A549 (cell line): ENCODE data around the gene IGSF3.
"Not testable (repeated sequence)": the region's sequence is repeated elsewhere in the genome, so short reads cannot be mapped to it uniquely, and the experiment has no call there.

Experiments
- HOXA7 ChIP-seq: fragments of 250-450 bp; sonication (Bioruptor Pico); IDR thresholded peaks from 2 replicates; pipeline ENCODE4 v1.5.0; 2020; ENCODE audit warnings: mild to moderate bottlenecking, moderate library complexity
- MAFK ChIP-seq: fragments of 450-650 bp; IDR thresholded peaks from 2 replicates; pipeline ENCODE4 v1.6.1; 2014; ENCODE audit not compliant: partially characterized antibody
- NR3C1 ChIP-seq: fragments of >200 bp; sonication (Bioruptor Twin); formaldehyde crosslinking; IDR thresholded peaks from 3 replicates; pipeline ENCODE4 v1.6.1; 2017
- RAD21 ChIP-seq, 2 experiments: fragments of >200 bp in 1 of 2; sonication (Bioruptor Twin) in 1 of 2; formaldehyde crosslinking in 1 of 2; IDR thresholded peaks in 1 of 2; conservative IDR thresholded peaks in 1 of 2; 2 replicates in 1 of 2; 3 replicates in 1 of 2; pipeline ENCODE4 v1.6.1; 2012 to 2018; ENCODE audit warnings: inconsistent platforms in 1 of 2
- TF ChIP-seq, protein P1 (sequence below): fragments of >200 bp; sonication (Bioruptor Twin); formaldehyde crosslinking; IDR thresholded peaks from 3 replicates; pipeline ENCODE4 v1.5.1; 2016

DNA sequence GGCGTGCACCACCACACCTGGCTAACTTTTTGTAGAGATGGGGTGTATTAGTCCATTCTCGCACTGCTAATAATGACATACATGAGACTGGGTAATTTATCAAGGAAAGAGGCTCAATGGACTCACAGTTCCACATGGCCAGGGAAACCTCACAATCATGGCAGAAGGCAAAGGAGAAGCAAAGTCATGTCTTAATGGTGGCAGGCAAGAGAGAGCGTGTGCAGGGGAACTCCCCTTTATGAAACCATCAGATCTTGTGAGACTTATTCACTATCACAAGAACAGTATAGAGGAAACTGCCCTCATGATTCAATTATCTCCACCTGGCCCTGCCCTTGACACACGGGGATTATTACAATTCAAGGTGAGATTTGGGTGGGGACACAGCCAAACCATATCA is 105.1 kb downstream of the IGSF3 start:
- TF ChIP-seq MAFK; RAD21 (conservative IDR thresholded peaks at IDR 0.05 in 1 of 2, IDR thresholded peaks at IDR 0.05 in 1 of 2); HOXA7; NR3C1: not testable (repeated sequence)
- TF ChIP-seq, protein P1, sequence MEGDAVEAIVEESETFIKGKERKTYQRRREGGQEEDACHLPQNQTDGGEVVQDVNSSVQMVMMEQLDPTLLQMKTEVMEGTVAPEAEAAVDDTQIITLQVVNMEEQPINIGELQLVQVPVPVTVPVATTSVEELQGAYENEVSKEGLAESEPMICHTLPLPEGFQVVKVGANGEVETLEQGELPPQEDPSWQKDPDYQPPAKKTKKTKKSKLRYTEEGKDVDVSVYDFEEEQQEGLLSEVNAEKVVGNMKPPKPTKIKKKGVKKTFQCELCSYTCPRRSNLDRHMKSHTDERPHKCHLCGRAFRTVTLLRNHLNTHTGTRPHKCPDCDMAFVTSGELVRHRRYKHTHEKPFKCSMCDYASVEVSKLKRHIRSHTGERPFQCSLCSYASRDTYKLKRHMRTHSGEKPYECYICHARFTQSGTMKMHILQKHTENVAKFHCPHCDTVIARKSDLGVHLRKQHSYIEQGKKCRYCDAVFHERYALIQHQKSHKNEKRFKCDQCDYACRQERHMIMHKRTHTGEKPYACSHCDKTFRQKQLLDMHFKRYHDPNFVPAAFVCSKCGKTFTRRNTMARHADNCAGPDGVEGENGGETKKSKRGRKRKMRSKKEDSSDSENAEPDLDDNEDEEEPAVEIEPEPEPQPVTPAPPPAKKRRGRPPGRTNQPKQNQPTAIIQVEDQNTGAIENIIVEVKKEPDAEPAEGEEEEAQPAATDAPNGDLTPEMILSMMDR: not testable (repeated sequence)
